Stomach (tissue), 9 donors: ENCODE data around the gene LIFR. TPM values are rescaled to one million over a fixed set of nuclear protein-coding genes. Genes with fewer than 3 reads are reported as not detected.

Experiments used
- DNase-seq, 2 donors: peaks; one replicate each; pipeline versions ENCODE4 v3.0.0 to v3.0.0-alpha.2; 2013 to 2019
- H3K27ac ChIP-seq, 5 donors: fragments of 200-600 bp in 4 of 5; sonication (generic) in 4 of 5; one replicate each; pipeline ENCODE4 v1.5.1; 2013 to 2019; ENCODE audit warnings: mild to moderate bottlenecking in 1 of 5, moderate library complexity in 1 of 5
- H3K27me3 ChIP-seq, 3 donors: fragments of 200-600 bp; sonication (generic); one replicate each; pipeline ENCODE4 v1.5.1; 2017 to 2019; ENCODE audit warnings: mixed run types in 1 of 3
- H3K36me3 ChIP-seq, 4 donors: fragments of 200-600 bp; sonication (generic); 1 replicate in 3 of 4; 2 replicates in 1 of 4; pipeline ENCODE4 v1.5.1; 2016 to 2019
- H3K4me1 ChIP-seq, 4 donors: fragments of 200-600 bp; sonication (generic); one replicate each; pipeline ENCODE4 v1.5.1; 2016 to 2019
- H3K4me3 ChIP-seq, 4 donors: fragments of 200-600 bp; sonication (generic) in 3 of 4; one replicate each; pipeline ENCODE4 v1.5.1; 2016 to 2019; ENCODE audit warnings: mild to moderate bottlenecking in 1 of 4
- H3K9me3 ChIP-seq, 4 donors: fragments of 200-600 bp; sonication (generic); one replicate each; pipeline ENCODE4 v1.5.1; 2016 to 2019
- EP300 ChIP-seq: sonication (generic); formaldehyde crosslinking; IDR thresholded peaks from one replicate; pipeline ENCODE4 v1.6.1; 2017; ENCODE audit warnings: antibody characterized with exemption
- POLR2A ChIP-seq, 4 donors: fragments of 450-650 bp; IDR thresholded peaks; one replicate each; pipeline ENCODE4 v1.6.1; 2016; ENCODE audit warnings: antibody characterized with exemption in 4 of 4, control low read depth in 2 of 4, mild to moderate bottlenecking in 1 of 4, moderate library complexity in 1 of 4
- POLR2AphosphoS5 ChIP-seq, 3 donors: sonication (generic); formaldehyde crosslinking; IDR thresholded peaks; one replicate each; pipeline ENCODE4 v1.6.1; 2016; ENCODE audit warnings: antibody characterized with exemption in 3 of 3
- WGBS, 5 donors: extraction: QIAGEN DNeasy Blood & Tissue Kit in 3 of 5; methylation state at CpG; one replicate each; pipeline versions ENCODE4 v1.1.5 to v1.1.7; 2013 to 2018; 5-methylcytosine and 5-hydroxymethylcytosine counted together
- intact Hi-C: fragments of 100-400 bp; cut with DNase I; formaldehyde crosslinking; loops from one replicate; pipeline ENCODE4 v1.15.1; 2023; ENCODE audit warnings: low total_unique reads
- polyA plus RNA-seq, 3 donors: library from polyadenylated mRNA; stranded (reverse); fragments of 200-250 nt; gene quantifications; one replicate each; pipeline ENCODE4 v1.2.3, GENCODE V29; 2013
- total RNA-seq, 5 donors: library from RNA; depleted of rRNA; stranded (reverse); fragments of >200 nt; gene quantifications; one replicate each; pipeline versions ENCODE4 v1.1.0 to v1.2.3, GENCODE V29; 2014 to 2016
- TF ChIP-seq, protein P1 (sequence below), 7 experiments: fragments of 450-650 bp in 4 of 7; fragments of 200-600 bp in 3 of 7; sonication (generic) in 3 of 7; IDR thresholded peaks; one replicate each; pipeline ENCODE4 v1.5.1; 2016 to 2019; ENCODE audit warnings: antibody characterized with exemption in 7 of 7, control low read depth in 2 of 7, mild to moderate bottlenecking in 1 of 7
- donor health status: healthy with polysubstance abuse.
- donor health status: Bipolar disorder and iron deficiency.
- donor health status: healthy.

LIFR gene
- total and polyA plus RNA-seq, 8 donors = 6.2 to 259 (median 45.1) TPM

DNA sequence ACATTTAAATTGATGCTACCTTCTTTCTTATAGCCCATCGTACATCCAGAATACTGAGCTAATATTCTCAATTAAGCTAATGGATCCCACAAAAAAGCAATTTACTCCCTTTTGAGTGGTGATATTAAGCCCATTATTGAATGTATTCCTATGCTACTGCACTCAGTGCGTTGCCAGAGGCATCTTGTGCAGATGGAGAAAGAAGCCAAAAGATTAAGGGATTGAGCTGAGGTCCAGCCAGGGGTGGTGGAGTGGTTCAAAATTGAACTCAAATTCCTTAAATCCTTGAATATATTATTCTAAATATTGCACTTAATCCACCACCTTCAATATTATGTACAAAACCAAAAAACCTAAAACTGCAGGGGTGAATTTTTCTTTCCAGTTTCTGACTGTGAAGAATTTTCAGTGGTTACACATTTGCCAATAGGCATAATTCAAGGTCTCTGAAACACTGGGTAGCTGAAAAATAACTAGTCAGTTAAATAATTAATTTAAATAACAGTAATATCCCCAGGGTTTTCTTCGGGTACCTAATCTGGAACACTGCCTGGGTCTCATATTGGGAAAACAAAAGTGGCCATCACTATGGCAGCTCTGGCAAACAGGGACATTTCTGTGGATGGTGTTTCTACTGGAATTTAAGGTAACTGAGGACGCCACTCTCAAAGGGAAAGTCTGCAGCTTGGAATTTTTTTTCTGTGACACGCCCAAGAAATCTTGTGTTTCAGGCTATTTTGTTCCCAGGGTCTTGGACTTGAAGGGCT, 6.2 kb upstream of the LIFR start:
- Histone ChIP-seq H3K4me3 (no peak overlapping the region), H3K4me1 (peaks cover 0 to 29% (median 12%) of the 10 kb centered on the region in 4 donors), H3K27me3 (no peaks in the 10 kb centered on the region), H3K9me3 (no peaks in the 10 kb centered on the region), H3K27ac (no peak overlapping the region), H3K36me3 (no peaks in the 10 kb centered on the region)
- DNase-seq = no peak
- intact Hi-C loops = no loop called here
- WGBS, 5 donors = 73 to 84% (median 79%) methylated on average over 5 of the region's 5 CpGs
- TF ChIP-seq, protein P1, sequence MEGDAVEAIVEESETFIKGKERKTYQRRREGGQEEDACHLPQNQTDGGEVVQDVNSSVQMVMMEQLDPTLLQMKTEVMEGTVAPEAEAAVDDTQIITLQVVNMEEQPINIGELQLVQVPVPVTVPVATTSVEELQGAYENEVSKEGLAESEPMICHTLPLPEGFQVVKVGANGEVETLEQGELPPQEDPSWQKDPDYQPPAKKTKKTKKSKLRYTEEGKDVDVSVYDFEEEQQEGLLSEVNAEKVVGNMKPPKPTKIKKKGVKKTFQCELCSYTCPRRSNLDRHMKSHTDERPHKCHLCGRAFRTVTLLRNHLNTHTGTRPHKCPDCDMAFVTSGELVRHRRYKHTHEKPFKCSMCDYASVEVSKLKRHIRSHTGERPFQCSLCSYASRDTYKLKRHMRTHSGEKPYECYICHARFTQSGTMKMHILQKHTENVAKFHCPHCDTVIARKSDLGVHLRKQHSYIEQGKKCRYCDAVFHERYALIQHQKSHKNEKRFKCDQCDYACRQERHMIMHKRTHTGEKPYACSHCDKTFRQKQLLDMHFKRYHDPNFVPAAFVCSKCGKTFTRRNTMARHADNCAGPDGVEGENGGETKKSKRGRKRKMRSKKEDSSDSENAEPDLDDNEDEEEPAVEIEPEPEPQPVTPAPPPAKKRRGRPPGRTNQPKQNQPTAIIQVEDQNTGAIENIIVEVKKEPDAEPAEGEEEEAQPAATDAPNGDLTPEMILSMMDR (IDR thresholded peaks at IDR 0.05) = no peak
- TF ChIP-seq EP300 (no peak), POLR2A (IDR thresholded peaks at IDR 0.05) (no peak), POLR2AphosphoS5 (IDR thresholded peaks at IDR 0.05) (no peak)

DNA sequence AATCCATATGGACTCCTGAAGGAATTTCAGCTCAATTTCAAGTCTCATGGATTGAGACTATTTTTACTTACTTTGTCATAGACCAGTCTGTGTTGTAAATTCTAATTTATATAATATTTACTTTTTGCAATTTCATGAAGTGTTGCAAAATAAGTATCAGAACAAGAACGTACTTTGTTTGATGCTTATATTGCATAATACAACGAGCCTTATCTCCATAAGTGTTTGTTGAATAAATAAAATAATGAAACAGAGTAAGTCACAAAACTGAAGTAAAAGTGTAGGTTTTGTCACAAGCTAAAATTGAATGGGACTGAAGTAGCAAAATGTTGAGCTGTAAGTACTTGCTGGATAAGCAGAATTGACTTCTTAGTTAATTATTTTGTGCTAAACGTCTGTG, 3.0 kb upstream of the LIFR start:
- Histone ChIP-seq H3K9me3 (no peaks in the 10 kb centered on the region), H3K4me3 (no peak overlapping the region), H3K27me3 (peaks cover 0 to 16% (median 3%) of the 10 kb centered on the region in 3 donors), H3K36me3 (no peaks in the 10 kb centered on the region), H3K27ac (peak overlapping the region in 1 of 5 donors; percentile 57), H3K4me1 (peaks cover 0 to 50% (median 17%) of the 10 kb centered on the region in 4 donors)
- WGBS, 5 donors = 21 to 40% (median 37%) methylated on average over 3 of the region's 3 CpGs
- intact Hi-C loops = no loop called here
- TF ChIP-seq POLR2AphosphoS5 (IDR thresholded peaks at IDR 0.05) (no peak), POLR2A (IDR thresholded peaks at IDR 0.05) (no peak), EP300 (no peak)
- TF ChIP-seq, protein P1 (IDR thresholded peaks at IDR 0.05) = no peak
- DNase-seq = no peak

DNA sequence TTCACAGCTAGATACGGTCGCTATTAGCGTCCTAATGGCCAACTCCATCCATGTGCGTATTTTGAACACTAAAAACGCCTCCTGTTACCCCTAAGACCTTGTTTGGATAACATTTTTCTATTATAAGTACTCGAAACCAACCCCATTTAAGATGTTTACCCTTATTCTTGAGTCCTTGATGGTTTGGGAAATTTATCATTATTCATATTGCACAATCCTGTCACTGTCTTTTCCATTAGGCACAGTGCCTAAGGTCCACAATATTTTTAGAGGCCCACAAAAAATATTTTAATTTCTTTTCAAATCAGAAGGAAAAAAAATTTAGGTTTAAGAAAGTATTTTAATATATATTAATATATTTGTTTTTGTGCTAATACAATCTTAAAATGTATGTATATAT, 1.3 kb upstream of the LIFR start:
- no peak for DNase-seq
- intact Hi-C loops = no loop called here
- peaks cover 0 to 58% (median 26%) of the 10 kb centered on the region in 4 donors for H3K4me1 ChIP-seq
- TF ChIP-seq POLR2AphosphoS5 (IDR thresholded peaks at IDR 0.05) = no peak
- TF ChIP-seq, protein P1 (IDR thresholded peaks at IDR 0.05) = no peak
- no peak for TF ChIP-seq POLR2A (IDR thresholded peaks at IDR 0.05)
- TF ChIP-seq EP300 = no peak
- H3K27ac ChIP-seq = peak overlapping the region in 4 of 5 donors; percentile 96 to 97 (median 96)
- H3K9me3 ChIP-seq = no peaks in the 10 kb centered on the region
- peaks cover 0 to 16% (median 3%) of the 10 kb centered on the region in 3 donors for H3K27me3 ChIP-seq
- H3K36me3 ChIP-seq = no peaks in the 10 kb centered on the region
- 56 to 65% (median 60%) methylated on average over 6 of the region's 6 CpGs for WGBS, 5 donors
- peak overlapping the region; percentile 69 to 92 (median 88) for H3K4me3 ChIP-seq

DNA sequence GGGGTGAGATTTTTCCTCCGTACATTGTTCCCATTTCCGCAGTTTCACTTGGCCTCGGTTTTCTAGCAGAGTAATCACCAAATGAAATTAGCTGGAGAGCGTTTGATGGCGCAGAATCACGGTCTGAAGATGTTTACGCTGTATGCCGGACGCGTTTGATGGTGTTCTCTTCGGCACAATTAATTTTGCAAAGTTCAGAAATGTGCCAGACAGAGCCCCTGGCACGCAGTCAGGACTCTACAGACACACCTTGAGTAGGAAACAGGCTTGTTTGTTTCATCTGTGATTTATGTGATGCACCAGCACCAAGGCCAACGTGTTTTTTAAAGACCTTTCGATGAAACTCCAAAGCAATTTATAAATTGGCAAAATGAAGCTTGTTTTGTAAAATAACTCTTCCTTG, 863 bp upstream of the LIFR start:
- H3K36me3 ChIP-seq = no peaks in the 10 kb centered on the region
- DNase-seq = peak in 1 of 2 donors; percentile 36
- no peak for TF ChIP-seq POLR2A (IDR thresholded peaks at IDR 0.05)
- TF ChIP-seq EP300 = no peak
- TF ChIP-seq, protein P1 (IDR thresholded peaks at IDR 0.05) = no peak
- TF ChIP-seq POLR2AphosphoS5 (IDR thresholded peaks at IDR 0.05) = peak in 1 of 3 donors; percentile 9
- intact Hi-C loops = no loop called here
- peaks cover 0 to 62% (median 31%) of the 10 kb centered on the region in 4 donors for H3K4me1 ChIP-seq
- WGBS, 5 donors = 2 to 5% (median 5%) methylated on average over 14 of the region's 14 CpGs
- no peaks in the 10 kb centered on the region for H3K9me3 ChIP-seq
- H3K27me3 ChIP-seq = peaks cover 0 to 16% (median 3%) of the 10 kb centered on the region in 3 donors
- peak overlapping the region; percentile 69 to 92 (median 88) for H3K4me3 ChIP-seq
- H3K27ac ChIP-seq = peak overlapping the region; percentile 95 to 97 (median 96)
